Kidney epithelial cell (primary cell): ENCODE results near the gene SDC1. TPM values are rescaled to one million over a fixed set of nuclear protein-coding genes. Genes with fewer than 3 reads are reported as not detected.

Source experiments
- DNase-seq: peaks from one replicate; pipeline ENCODE4 v3.0.0-alpha.2; 2010; ENCODE audit warnings: low read depth
- H3K27me3 ChIP-seq: 2 replicates; pipeline ENCODE4 v1.6.0; 2011; ENCODE audit warnings: low read length; ENCODE audit not compliant: control insufficient read depth, insufficient read depth
- H3K36me3 ChIP-seq: 2 replicates; pipeline ENCODE4 v1.5.1; 2011; ENCODE audit warnings: low read length; ENCODE audit not compliant: control insufficient read depth, insufficient read depth
- H3K4me3 ChIP-seq: 2 replicates; pipeline ENCODE4 v1.5.1; 2011; ENCODE audit warnings: low read depth, mild to moderate bottlenecking, control low read depth, low read length
- CTCF ChIP-seq: IDR thresholded peaks from 2 replicates; pipeline ENCODE4 v1.5.1; 2011; ENCODE audit warnings: mild to moderate bottlenecking, moderate library complexity, low read length, control low read depth, inconsistent platforms; ENCODE audit not compliant: insufficient read depth, poor library complexity, severe bottlenecking
- total RNA-seq: library from RNA; depleted of rRNA; stranded (reverse); fragments of >200 nt; gene quantifications from 2 replicates; pipeline ENCODE4 v1.2.3, GENCODE V29; 2015

The SDC1 gene
- total RNA-seq, 1 donor from 2014 or later = 184 TPM

DNA sequence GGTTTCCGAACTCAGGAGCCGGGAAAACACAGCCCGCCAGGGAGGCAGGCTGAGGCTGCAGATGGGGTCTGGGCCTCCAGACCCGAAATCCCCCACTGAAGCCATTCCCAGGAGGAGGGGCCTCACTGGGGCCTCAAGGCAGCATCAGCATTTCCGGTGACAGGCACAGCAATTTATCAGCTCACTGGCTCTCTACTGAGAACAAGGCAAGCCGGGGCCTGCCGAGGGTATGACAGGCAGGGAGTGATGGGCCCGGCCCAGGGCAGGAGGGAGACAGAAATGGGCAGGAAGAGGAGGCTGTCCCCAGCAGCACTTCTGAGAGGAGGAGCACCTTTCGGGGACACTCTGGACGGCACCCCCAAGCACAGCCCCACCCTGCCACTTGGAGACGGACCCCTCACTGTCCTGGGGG, 12.5 kb downstream of the SDC1 start:
- H3K36me3 ChIP-seq = no peaks in the 10 kb centered on the region
- no peaks in the 10 kb centered on the region for H3K27me3 ChIP-seq
- no peak for TF ChIP-seq CTCF
- no peak for DNase-seq
- H3K4me3 ChIP-seq = no peak overlapping the region

DNA sequence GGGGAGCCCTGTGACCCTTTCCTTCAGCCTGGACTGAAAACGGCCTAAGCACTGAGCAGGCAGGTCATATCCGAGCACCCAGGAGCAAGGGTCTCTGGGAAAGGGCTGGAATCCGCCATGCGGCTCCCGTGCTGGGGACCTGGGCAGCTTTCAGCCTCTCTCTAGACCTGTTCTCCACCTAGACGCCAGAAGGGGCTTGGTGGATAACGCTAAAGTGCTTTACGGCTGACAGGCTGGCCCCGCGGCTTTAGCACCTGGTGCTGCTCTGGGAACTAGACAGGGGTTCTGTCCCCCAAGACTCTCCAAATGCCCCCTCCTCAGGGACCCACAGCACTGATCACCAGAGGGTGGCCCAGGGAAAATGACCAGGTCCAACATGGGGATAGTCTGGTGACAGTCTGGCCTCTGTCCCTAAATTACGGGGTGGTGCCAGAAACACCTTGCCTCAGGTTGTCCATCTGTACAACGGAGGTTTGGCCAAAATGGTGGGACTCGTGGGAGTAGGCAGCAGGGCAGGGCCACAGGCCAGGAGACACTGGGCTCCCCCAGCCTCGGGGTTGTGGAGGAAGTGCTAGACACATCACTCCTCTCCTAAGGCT, 13.0 kb downstream of the SDC1 start:
- no peak overlapping the region for H3K4me3 ChIP-seq
- TF ChIP-seq CTCF = no peak
- H3K36me3 ChIP-seq = no peaks in the 10 kb centered on the region

GRCh38 chr2:20211420-20211819, 13.5 kb downstream of the SDC1 start:
- H3K36me3 ChIP-seq = no peaks in the 10 kb centered on the region
- no peak for TF ChIP-seq CTCF
- H3K4me3 ChIP-seq = no peak overlapping the region
- DNase-seq = no peak
- no peaks in the 10 kb centered on the region for H3K27me3 ChIP-seq

More for the DNA sequence above, 13.0 kb downstream of the SDC1 start:
- no peak for DNase-seq
- H3K27me3 ChIP-seq = no peaks in the 10 kb centered on the region

- Histone ChIP-seq H3K27me3 (no peaks in the 10 kb centered on the region), H3K36me3 (no peaks in the 10 kb centered on the region), H3K4me3 (no peak overlapping the region)
- no peak for TF ChIP-seq CTCF
- no peak for DNase-seq
Observed at GRCh38 chr2:20210462-20210861, 14.5 kb downstream of the SDC1 start.

DNA sequence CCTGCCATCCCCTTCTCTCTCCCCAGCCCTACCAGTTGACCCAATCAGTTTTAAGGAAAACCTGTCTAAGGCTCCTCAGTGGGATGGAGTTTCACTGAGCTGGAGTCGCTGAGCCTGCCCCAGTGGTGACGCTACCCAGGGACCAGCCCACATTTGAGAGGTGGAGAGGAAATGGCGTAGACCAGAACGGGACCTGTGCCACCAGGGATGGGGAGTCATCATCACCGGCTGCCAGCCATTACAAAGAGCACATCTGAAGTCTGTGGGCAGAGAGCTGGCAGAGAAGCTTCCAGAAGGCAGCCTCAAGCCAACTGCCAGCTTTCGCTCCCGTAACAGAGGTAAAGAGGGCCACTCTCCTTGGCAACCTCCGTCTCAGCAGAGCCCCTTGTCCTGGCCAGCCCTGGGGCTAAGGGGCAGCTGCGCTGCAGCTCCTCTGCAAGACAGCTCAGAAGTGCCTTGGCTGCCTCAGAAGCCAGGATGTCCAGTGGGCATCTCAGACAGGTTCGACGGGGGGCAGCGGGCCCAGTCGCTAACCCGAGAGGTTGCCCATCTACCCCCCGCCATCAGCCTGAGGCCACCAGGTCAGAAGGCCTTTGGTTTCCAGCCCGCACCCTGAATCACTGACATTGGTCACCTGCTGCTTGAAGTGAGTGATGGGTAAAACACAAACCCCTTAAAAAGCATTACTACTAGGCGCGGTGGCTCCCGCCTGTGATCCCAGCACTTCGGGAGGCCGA, 15.4 kb downstream of the SDC1 start:
- H3K4me3 ChIP-seq = no peak overlapping the region
- H3K27me3 ChIP-seq = no peaks in the 10 kb centered on the region
- TF ChIP-seq CTCF = no peak
- DNase-seq = no peak
- no peaks in the 10 kb centered on the region for H3K36me3 ChIP-seq
